Fibroblast of the aortic adventitia (primary cell): Measurements from ENCODE around the gene SPATA13. TPM values are rescaled to one million over a fixed set of nuclear protein-coding genes. Genes with fewer than 3 reads are reported as not detected.
A peak's percentile ranks its signal among the peaks of the same experiment; 100 is the strongest.
"Not testable (repeated sequence)": the region's sequence is repeated elsewhere in the genome, so short reads cannot be mapped to it uniquely, and the experiment has no call there.

Experiments used
- DNase-seq: peaks from one replicate; pipeline ENCODE4 v3.0.0-alpha.2; 2010; ENCODE audit warnings: low read depth
- H3K4me3 ChIP-seq: 2 replicates; pipeline ENCODE4 v1.5.1; 2011; ENCODE audit warnings: low read depth, mild to moderate bottlenecking, control low read depth, low read length, moderate library complexity
- CTCF ChIP-seq: IDR thresholded peaks from 2 replicates; pipeline ENCODE4 v1.5.1; 2011; ENCODE audit warnings: mild to moderate bottlenecking, low read length, control low read depth, inconsistent platforms; ENCODE audit not compliant: insufficient read depth
- total RNA-seq: library from RNA; depleted of rRNA; stranded (reverse); fragments of >200 nt; gene quantifications from 2 replicates; pipeline ENCODE4 v1.2.3, GENCODE V29; 2012; ENCODE audit warnings: low replicate concordance

The SPATA13 gene
- total RNA-seq, 1 donor: 12.2 TPM

GRCh38 chr13:24202215-24202614 is 41.7 kb downstream of the SPATA13 start:
- H3K4me3 ChIP-seq: no peak overlapping the region
- no peak for DNase-seq
- no peak for TF ChIP-seq CTCF

DNA sequence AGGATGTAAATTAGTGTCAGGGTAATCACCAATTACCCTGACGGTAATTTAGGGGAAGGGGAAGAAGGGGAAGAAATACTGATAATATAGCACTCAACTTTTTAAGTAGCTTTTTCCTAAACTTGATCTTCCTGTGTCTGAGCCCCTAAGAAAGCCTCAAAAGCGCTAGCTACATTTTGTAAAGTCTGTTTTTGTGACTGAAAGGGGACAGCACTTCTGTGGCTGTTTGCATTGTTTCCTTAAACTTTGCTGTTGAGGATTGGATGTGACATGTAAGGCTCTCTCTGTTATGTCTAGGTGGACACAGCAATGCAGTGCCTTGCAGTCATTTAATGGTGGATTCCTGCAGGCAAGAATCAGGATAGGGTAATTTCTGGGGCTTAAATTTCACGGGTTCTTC is 42.8 kb downstream of the SPATA13 start:
- H3K4me3 ChIP-seq: no peak overlapping the region
- no peak for DNase-seq
- TF ChIP-seq CTCF: no peak

- H3K4me3 ChIP-seq: no peak overlapping the region
- no peak for DNase-seq
- no peak for TF ChIP-seq CTCF
Observed at GRCh38 chr13:24203811-24204210, 43.3 kb downstream of the SPATA13 start.

- not testable (repeated sequence) for DNase-seq, H3K4me3 ChIP-seq
Observed at GRCh38 chr13:24205076-24205475, 44.6 kb downstream of the SPATA13 start.

DNA sequence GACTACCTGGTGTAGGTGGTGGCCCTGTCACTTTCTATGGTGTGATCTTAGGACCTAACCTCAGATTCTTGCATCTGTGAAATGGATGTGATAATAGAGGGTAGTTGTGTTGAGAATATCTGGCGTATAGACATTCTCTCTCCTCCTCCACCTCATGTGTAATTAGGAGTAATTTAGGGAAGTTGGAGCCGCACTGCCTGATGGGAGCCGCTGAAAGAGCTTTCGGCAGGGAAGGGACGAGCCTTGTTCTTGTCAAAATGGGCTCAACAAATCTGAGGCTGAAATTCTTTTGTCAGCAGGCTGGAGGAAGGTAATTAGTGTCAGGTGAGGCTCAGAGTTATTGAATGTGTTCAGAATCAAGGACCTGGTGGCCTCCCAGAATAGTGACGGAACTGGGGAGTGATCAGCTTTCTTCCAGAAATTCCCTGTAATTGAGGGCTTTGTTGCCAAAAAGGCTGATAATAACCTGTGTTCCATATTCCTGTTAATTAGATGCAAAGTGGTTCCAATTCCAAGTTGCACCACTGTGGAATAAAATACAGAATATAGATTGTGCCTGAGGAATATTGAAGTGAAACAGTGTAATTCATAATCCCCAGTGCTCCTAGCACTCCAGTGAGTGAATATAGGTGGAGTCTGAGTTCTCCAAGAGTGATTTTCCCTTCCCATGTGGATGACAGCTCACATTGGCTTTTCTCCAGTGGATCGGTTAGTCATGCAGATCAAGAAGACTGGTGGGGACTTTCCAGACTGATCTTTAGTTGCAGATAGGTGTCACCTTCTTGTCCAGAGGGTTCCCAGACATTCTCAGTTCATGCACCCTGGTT is 47.5 kb downstream of the SPATA13 start:
- DNase-seq: peak; percentile 89
- no peak overlapping the region for H3K4me3 ChIP-seq

GRCh38 chr13:24209138-24209537 is 48.6 kb downstream of the SPATA13 start:
- no peak for TF ChIP-seq CTCF
- H3K4me3 ChIP-seq: no peak overlapping the region
- DNase-seq: no peak

More for the DNA sequence above, 47.5 kb downstream of the SPATA13 start:
- no peak for TF ChIP-seq CTCF

GRCh38 chr13:24212254-24212653 is 51.7 kb downstream of the SPATA13 start:
- DNase-seq: no peak
- no peak for TF ChIP-seq CTCF
- H3K4me3 ChIP-seq: no peak overlapping the region
